Kidney (tissue), 14 donors: ENCODE data around the gene CDK5RAP2. TPM values are rescaled to one million over a fixed set of nuclear protein-coding genes. Genes with fewer than 3 reads are reported as not detected.
"Not testable (repeated sequence)": the region's sequence is repeated elsewhere in the genome, so short reads cannot be mapped to it uniquely, and the experiment has no call there.

ENCODE experiments used
- DNase-seq, 5 donors: peaks; one replicate each; pipeline ENCODE4 v3.0.0-alpha.2; 2013 to 2020
- FAIRE-seq: peaks from 2 replicates; lab custom pipeline; 2012; peaks lifted over from hg19 to GRCh38; lab: Jason Lieb, UNC
- H3K27ac ChIP-seq, 2 donors: one replicate each; pipeline ENCODE4 v1.7.0; 2013; ENCODE audit warnings: low read depth in 2 of 2, low read length in 2 of 2, inconsistent platforms in 1 of 2
- H3K27me3 ChIP-seq: one replicate; pipeline ENCODE4 v1.7.1; 2013; ENCODE audit warnings: low read length, inconsistent platforms; ENCODE audit not compliant: control insufficient read depth, insufficient read depth
- H3K36me3 ChIP-seq, 3 donors: one replicate each; pipeline versions ENCODE4 v1.7.0 to v1.7.1; 2013; ENCODE audit warnings: low read length in 3 of 3, control low read depth in 1 of 3, inconsistent platforms in 1 of 3; ENCODE audit not compliant: insufficient read depth in 3 of 3, control insufficient read depth in 2 of 3
- H3K4me1 ChIP-seq, 3 donors: one replicate each; pipeline versions ENCODE4 v1.7.0 to v1.7.1; 2013; ENCODE audit warnings: low read length in 3 of 3, inconsistent platforms in 1 of 3, low read depth in 1 of 3; ENCODE audit not compliant: control insufficient read depth in 2 of 3, insufficient read depth in 2 of 3
- H3K4me3 ChIP-seq, 3 donors: one replicate each; pipeline versions ENCODE4 v1.7.0 to v1.8.1; 2013; ENCODE audit warnings: low read length in 3 of 3, control low read depth in 1 of 3, inconsistent platforms in 1 of 3
- H3K9ac ChIP-seq, 3 donors: one replicate each; pipeline versions ENCODE4 v1.7.0 to v1.7.1; 2013; ENCODE audit warnings: low read length in 3 of 3, control low read depth in 1 of 3, inconsistent platforms in 1 of 3
- H3K9me3 ChIP-seq, 3 donors: one replicate each; pipeline versions ENCODE4 v1.7.0 to v1.7.1; 2013; ENCODE audit warnings: low read length in 3 of 3, control low read depth in 1 of 3, inconsistent platforms in 1 of 3; ENCODE audit not compliant: control insufficient read depth in 2 of 3, insufficient read depth in 1 of 3
- CTCF ChIP-seq: IDR thresholded peaks from 3 replicates; pipeline ENCODE4 v1.5.1; 2012; ENCODE audit warnings: mild to moderate bottlenecking, moderate library complexity, borderline replicate concordance; ENCODE audit not compliant: insufficient read depth; ENCODE audit errors: extremely low read depth
- intact Hi-C: fragments of 100-400 bp; cut with DNase I; formaldehyde crosslinking; loops from one replicate; pipeline ENCODE4 v1.11.1; 2022
- polyA plus RNA-seq: library from polyadenylated mRNA; stranded (reverse); fragments of 350-450 nt; fragmentation: Illumina TruSeq; extraction: RNeasy Lipid Tissue Mini Kit (QIAGEN cat#74804); gene quantifications from one replicate; pipeline ENCODE4 v1.2.3, GENCODE V29; 2014; ENCODE audit warnings: low read depth, low replicate concordance; ENCODE audit not compliant: insufficient read depth
- total RNA-seq: library from RNA; stranded (reverse); fragmentation: NEBNext Ultra II Directional; extraction: Animal tissue kit (Norgen Biotek cat#: 25700); gene quantifications from one replicate; pipeline ENCODE4 v1.2.1, GENCODE V29; 2021
- donor health status: control.
- donor health status: control.
- donor health status: control.
- donor health status: control.
- donor health status: control.
- donor health status: DM: yes; HTN: yes; CAD: no.
- donor health status: Normal renal cell carcinoma (clear cell type).

Gene CDK5RAP2
- total and polyA plus RNA-seq, 2 donors from 2014 or later, result 20.9 to 35.3 TPM

DNA sequence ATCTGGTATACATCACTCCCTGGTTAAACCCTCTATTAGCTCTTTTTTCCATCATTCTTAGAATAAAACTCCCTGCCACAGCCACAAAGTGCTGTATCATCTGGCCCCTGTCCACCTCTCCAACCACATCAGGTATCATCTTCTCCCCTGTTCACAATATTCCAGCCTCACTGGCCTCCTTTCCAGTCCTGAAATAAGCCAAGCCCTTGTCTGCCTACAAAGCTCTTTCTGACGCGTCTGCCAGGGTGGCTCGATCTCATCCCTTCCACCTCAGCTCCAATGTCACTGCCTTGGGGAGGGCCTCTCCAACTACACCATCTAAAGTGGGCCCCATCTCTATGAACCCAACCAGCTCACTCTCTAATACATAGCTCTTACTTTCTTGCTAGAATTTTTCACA is 21.5 kb downstream of the CDK5RAP2 start:
- intact Hi-C loops, result no loop called here
- H3K27me3 ChIP-seq, result no peaks in the 10 kb centered on the region
- no peaks in the 10 kb centered on the region for H3K4me1 ChIP-seq
- H3K36me3 ChIP-seq, result peaks cover 0 to 2% (median 0%) of the 10 kb centered on the region in 3 donors
- no peak overlapping the region for H3K9ac ChIP-seq
- DNase-seq (no peak), FAIRE-seq (no peak)
- no peaks in the 10 kb centered on the region for H3K9me3 ChIP-seq
- H3K27ac ChIP-seq, result no peak overlapping the region
- no peak for TF ChIP-seq CTCF
- H3K4me3 ChIP-seq, result no peak overlapping the region

DNA sequence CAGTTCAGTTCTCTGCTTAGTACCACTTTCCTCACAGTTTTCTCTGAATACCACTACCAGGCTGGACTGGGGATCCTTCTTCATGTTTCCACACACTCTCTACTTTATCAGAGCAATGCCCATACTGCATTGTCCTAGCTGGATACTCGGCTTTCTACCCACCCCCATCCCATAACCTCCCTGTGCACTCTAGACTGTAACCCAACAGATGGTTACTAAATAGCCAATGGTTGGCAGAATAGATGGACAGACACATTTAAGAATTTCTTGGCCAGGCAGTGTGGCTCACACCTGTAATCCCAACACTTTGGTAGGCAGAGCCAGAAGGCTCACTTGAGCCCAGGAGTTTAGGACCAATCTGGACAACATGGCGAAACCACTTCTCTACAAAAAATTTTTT is 22.8 kb downstream of the CDK5RAP2 start:
- H3K27me3 ChIP-seq, result no peaks in the 10 kb centered on the region
- TF ChIP-seq CTCF, result no peak
- H3K4me3 ChIP-seq, result no peak overlapping the region
- intact Hi-C loops, result no loop called here
- H3K4me1 ChIP-seq, result no peaks in the 10 kb centered on the region
- H3K9ac ChIP-seq, result no peak overlapping the region
- no peak for FAIRE-seq
- H3K27ac ChIP-seq, result no peak overlapping the region
- H3K36me3 ChIP-seq, result no peaks in the 10 kb centered on the region
- H3K9me3 ChIP-seq, result no peaks in the 10 kb centered on the region
- DNase-seq, result no peak

DNA sequence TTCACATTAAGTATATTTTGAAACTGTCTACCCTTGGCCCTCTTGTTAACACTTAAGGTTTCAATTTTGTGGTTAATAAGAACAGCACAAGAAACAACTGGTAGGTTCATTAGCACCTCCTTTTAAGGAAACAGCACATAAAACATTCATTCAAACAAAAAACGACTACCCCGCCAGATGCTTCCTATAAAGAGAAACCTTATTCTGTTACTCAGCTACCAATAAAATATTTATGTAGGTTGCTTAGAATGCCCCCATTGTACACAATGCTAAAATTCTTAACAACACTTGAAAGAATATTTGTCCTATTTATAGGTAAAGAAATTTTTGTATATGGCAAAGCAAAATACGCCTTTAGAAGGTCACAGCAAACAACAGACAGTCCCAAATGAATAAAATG is 23.2 kb downstream of the CDK5RAP2 start:
- Histone ChIP-seq H3K27me3 (no peaks in the 10 kb centered on the region), H3K36me3 (no peaks in the 10 kb centered on the region), H3K4me1 (no peaks in the 10 kb centered on the region), H3K27ac (no peak overlapping the region), H3K9ac (no peak overlapping the region), H3K4me3 (no peak overlapping the region), H3K9me3 (no peaks in the 10 kb centered on the region)
- intact Hi-C loops, result no loop called here
- no peak for TF ChIP-seq CTCF
- DNase-seq (no peak), FAIRE-seq (no peak)

- no peak for DNase-seq
- H3K4me3 ChIP-seq, result no peak overlapping the region
- intact Hi-C loops, result no loop called here
- no peaks in the 10 kb centered on the region for H3K9me3 ChIP-seq
- H3K9ac ChIP-seq, result no peak overlapping the region
- FAIRE-seq, result no peak
- no peak overlapping the region for H3K27ac ChIP-seq
- no peaks in the 10 kb centered on the region for H3K4me1 ChIP-seq
- TF ChIP-seq CTCF, result no peak
- no peaks in the 10 kb centered on the region for H3K36me3 ChIP-seq
- H3K27me3 ChIP-seq, result no peaks in the 10 kb centered on the region
Observed at GRCh38 chr9:120555839-120556238, 24.1 kb downstream of the CDK5RAP2 start.

GRCh38 chr9:120552210-120552704 is 27.7 kb downstream of the CDK5RAP2 start:
- FAIRE-seq, H3K27me3 ChIP-seq, H3K9me3 ChIP-seq, intact Hi-C loops, H3K4me3 ChIP-seq, H3K36me3 ChIP-seq, H3K27ac ChIP-seq, H3K4me1 ChIP-seq, H3K9ac ChIP-seq, DNase-seq: not testable (repeated sequence)
